Measurements from ENCODE around the gene SHISA8.

The SHISA8 gene

GRCh38 chr22:41915786-41916493, 1.1 kb upstream of the SHISA8 start:
- Histone ChIP-seq H3K9me3 (ENCODE audit: insufficient read depth, low read depth, low read length) (no peaks in the 10 kb centered on the region), H3F3A (ENCODE audit: low read depth) (no peaks in the 10 kb centered on the region), H3K36me3 (ENCODE audit: insufficient read depth, low read length) (no peaks in the 10 kb centered on the region), H2AFZ (ENCODE audit: low read length) (no peak overlapping the region), H3K27me3 (ENCODE audit: insufficient read depth, low read length, poor library complexity, severe bottlenecking) (no peaks in the 10 kb centered on the region), H3K4me2 (ENCODE audit: low read depth, low read length, poor library complexity, severe bottlenecking) (no peak overlapping the region), H4K20me1 (ENCODE audit: insufficient read depth, low read length, poor library complexity, severe bottlenecking) (no peaks in the 10 kb centered on the region), H3K9me2 (replicated peaks; ENCODE audit: low read depth, low read length) (no peaks in the 10 kb centered on the region), H3K79me2 (ENCODE audit: insufficient read depth, low read length) (no peaks in the 10 kb centered on the region), H3K4me3 (ENCODE audit: low read length, poor library complexity, severe bottlenecking) (no peak overlapping the region), H3K4me1 (ENCODE audit: insufficient read depth, low read length, poor library complexity, severe bottlenecking) (peaks cover 12% of the 10 kb centered on the region), H3K9ac (ENCODE audit: low read depth, low read length, poor library complexity, severe bottlenecking) (no peak overlapping the region)
- TF ChIP-seq EZH2phosphoT487 (IDR thresholded peaks at IDR 0.05; ENCODE audit: borderline replicate concordance) (no peak), CTCF (conservative IDR thresholded peaks at IDR 0.05; ENCODE audit: low read length) (no peak)

GRCh38 chr22:41914611-41915034, 251 bp downstream of the SHISA8 start:
- no peaks in the 10 kb centered on the region for H3K27me3 ChIP-seq (ENCODE audit: insufficient read depth, low read length, poor library complexity, severe bottlenecking)
- H3F3A ChIP-seq (ENCODE audit: low read depth): no peaks in the 10 kb centered on the region
- no peaks in the 10 kb centered on the region for H3K9me2 ChIP-seq (replicated peaks; ENCODE audit: low read depth, low read length)
- no peaks in the 10 kb centered on the region for H3K36me3 ChIP-seq (ENCODE audit: insufficient read depth, low read length)
- TF ChIP-seq CTCF (conservative IDR thresholded peaks at IDR 0.05; ENCODE audit: low read length): no peak
- TF ChIP-seq EZH2phosphoT487 (IDR thresholded peaks at IDR 0.05; ENCODE audit: borderline replicate concordance): no peak
- H2AFZ ChIP-seq (ENCODE audit: low read length): no peak overlapping the region
- H4K20me1 ChIP-seq (ENCODE audit: insufficient read depth, low read length, poor library complexity, severe bottlenecking): no peaks in the 10 kb centered on the region
- H3K79me2 ChIP-seq (ENCODE audit: insufficient read depth, low read length): no peaks in the 10 kb centered on the region
- H3K9me3 ChIP-seq (ENCODE audit: insufficient read depth, low read depth, low read length): no peaks in the 10 kb centered on the region
- peaks cover 4% of the 10 kb centered on the region for H3K4me1 ChIP-seq (ENCODE audit: insufficient read depth, low read length, poor library complexity, severe bottlenecking)
- H3K4me2 ChIP-seq (ENCODE audit: low read depth, low read length, poor library complexity, severe bottlenecking): no peak overlapping the region
- no peak overlapping the region for H3K4me3 ChIP-seq (ENCODE audit: low read length, poor library complexity, severe bottlenecking)
- no peak overlapping the region for H3K9ac ChIP-seq (ENCODE audit: low read depth, low read length, poor library complexity, severe bottlenecking)

- Histone ChIP-seq H3K79me2 (ENCODE audit: insufficient read depth, low read length) (no peaks in the 10 kb centered on the region), H4K20me1 (ENCODE audit: insufficient read depth, low read length, poor library complexity, severe bottlenecking) (no peaks in the 10 kb centered on the region), H3K9ac (ENCODE audit: low read depth, low read length, poor library complexity, severe bottlenecking) (no peak overlapping the region), H3K4me3 (ENCODE audit: low read length, poor library complexity, severe bottlenecking) (no peak overlapping the region), H3K36me3 (ENCODE audit: insufficient read depth, low read length) (no peaks in the 10 kb centered on the region), H3K4me2 (ENCODE audit: low read depth, low read length, poor library complexity, severe bottlenecking) (no peak overlapping the region), H3K9me2 (replicated peaks; ENCODE audit: low read depth, low read length) (no peaks in the 10 kb centered on the region), H3K27me3 (ENCODE audit: insufficient read depth, low read length, poor library complexity, severe bottlenecking) (no peaks in the 10 kb centered on the region), H2AFZ (ENCODE audit: low read length) (no peak overlapping the region), H3F3A (ENCODE audit: low read depth) (no peaks in the 10 kb centered on the region), H3K4me1 (ENCODE audit: insufficient read depth, low read length, poor library complexity, severe bottlenecking) (peaks cover 7% of the 10 kb centered on the region), H3K9me3 (ENCODE audit: insufficient read depth, low read depth, low read length) (no peaks in the 10 kb centered on the region)
- TF ChIP-seq CTCF (conservative IDR thresholded peaks at IDR 0.05; ENCODE audit: low read length) (no peak), EZH2phosphoT487 (IDR thresholded peaks at IDR 0.05; ENCODE audit: borderline replicate concordance) (no peak)
Observed at GRCh38 chr22:41913842-41914534, 886 bp downstream of the SHISA8 start.
